SU-DHL-6 (cell line): Measurements from ENCODE around the gene RGS16.

Experiments used
- EZH2phosphoT487 ChIP-seq: fragments of 200-600 bp; sonication (generic), shearing (Covaris generic); conservative IDR thresholded peaks from 2 replicates; pipeline ENCODE4 v1.6.1; 2018; ENCODE audit warnings: mild to moderate bottlenecking, antibody characterized with exemption, low read length, moderate library complexity, mixed read lengths
- TF ChIP-seq, protein P1 (sequence below): fragments of 200-600 bp; sonication (generic); IDR thresholded peaks from one replicate; pipeline ENCODE4 v1.5.1; 2017; ENCODE audit warnings: antibody characterized with exemption, mild to moderate bottlenecking, low read length, moderate library complexity; ENCODE audit not compliant: insufficient read depth, poor library complexity, severe bottlenecking

GRCh38 chr1:182633657-182634281, 29.6 kb upstream of the RGS16 start:
- TF ChIP-seq, protein P1, sequence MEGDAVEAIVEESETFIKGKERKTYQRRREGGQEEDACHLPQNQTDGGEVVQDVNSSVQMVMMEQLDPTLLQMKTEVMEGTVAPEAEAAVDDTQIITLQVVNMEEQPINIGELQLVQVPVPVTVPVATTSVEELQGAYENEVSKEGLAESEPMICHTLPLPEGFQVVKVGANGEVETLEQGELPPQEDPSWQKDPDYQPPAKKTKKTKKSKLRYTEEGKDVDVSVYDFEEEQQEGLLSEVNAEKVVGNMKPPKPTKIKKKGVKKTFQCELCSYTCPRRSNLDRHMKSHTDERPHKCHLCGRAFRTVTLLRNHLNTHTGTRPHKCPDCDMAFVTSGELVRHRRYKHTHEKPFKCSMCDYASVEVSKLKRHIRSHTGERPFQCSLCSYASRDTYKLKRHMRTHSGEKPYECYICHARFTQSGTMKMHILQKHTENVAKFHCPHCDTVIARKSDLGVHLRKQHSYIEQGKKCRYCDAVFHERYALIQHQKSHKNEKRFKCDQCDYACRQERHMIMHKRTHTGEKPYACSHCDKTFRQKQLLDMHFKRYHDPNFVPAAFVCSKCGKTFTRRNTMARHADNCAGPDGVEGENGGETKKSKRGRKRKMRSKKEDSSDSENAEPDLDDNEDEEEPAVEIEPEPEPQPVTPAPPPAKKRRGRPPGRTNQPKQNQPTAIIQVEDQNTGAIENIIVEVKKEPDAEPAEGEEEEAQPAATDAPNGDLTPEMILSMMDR: no peak
- no peak for TF ChIP-seq EZH2phosphoT487
